Mononuclear cell (primary cell): Measurements from ENCODE around the gene ARNT2. TPM values are rescaled to one million over a fixed set of nuclear protein-coding genes. Genes with fewer than 3 reads are reported as not detected.

Source experiments
- H3K27me3 ChIP-seq: 2 replicates; pipeline ENCODE4 v1.6.0; 2011; ENCODE audit warnings: low read length, control low read depth; ENCODE audit not compliant: insufficient read depth
- H3K4me1 ChIP-seq: 2 replicates; pipeline ENCODE4 v1.5.1; 2011; ENCODE audit warnings: mild to moderate bottlenecking, low read length, control low read depth; ENCODE audit not compliant: insufficient read depth
- H3K4me3 ChIP-seq: 2 replicates; pipeline ENCODE4 v1.5.1; 2011; ENCODE audit warnings: mild to moderate bottlenecking, low read length, moderate library complexity
- H3K9me3 ChIP-seq: 2 replicates; pipeline ENCODE4 v1.5.1; 2011; ENCODE audit warnings: low read depth, mild to moderate bottlenecking, control low read depth, low read length
- total RNA-seq: library from RNA; depleted of rRNA; stranded (reverse); fragments of >200 nt; gene quantifications from one replicate; pipeline ENCODE4 v1.2.3, GENCODE V29; 2012

Gene ARNT2
- total RNA-seq, 1 donor, result not detected

DNA sequence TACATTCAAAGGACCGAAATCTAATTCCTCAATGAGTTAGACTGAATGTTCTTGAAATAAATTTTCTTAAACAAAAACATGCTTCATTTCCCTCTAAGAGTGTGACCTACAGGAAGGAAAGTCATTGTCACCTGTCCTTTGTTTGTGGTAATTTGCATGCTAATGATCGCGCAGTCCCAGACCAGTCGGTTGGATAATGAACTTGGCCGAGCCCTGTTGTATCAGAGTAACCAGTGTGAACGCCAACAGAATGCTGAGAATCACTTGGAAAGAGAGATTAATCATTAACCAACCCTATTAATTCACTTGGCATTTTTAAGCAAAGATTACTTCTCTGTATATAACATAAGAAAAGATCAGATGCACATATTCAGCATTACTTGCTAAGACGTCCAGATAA is 8.1 kb upstream of the ARNT2 start:
- H3K9me3 ChIP-seq, result no peaks in the 10 kb centered on the region

DNA sequence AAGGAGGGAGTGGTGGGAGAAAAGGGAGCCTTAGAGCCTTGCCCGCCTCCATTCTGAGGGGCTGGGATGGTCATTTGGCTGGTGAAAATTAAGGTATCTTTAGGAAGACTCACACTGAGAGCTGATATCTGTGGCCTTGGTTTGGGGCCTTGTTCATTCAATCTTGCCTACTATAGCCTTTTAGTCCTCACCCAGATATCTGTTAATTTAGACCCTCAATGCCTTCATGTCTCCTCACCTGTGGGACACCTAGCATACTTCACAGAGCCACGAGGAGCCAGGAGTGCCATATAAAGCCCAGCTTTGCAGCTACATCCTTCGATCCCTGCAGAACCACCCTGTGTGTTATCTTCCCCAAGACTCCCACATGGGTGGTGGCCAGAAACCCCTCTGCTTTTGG is 4.7 kb upstream of the ARNT2 start:
- no peaks in the 10 kb centered on the region for H3K9me3 ChIP-seq
- H3K27me3 ChIP-seq, result peaks cover 44% of the 10 kb centered on the region
- no peaks in the 10 kb centered on the region for H3K4me1 ChIP-seq
- H3K4me3 ChIP-seq, result no peak overlapping the region

More for the DNA sequence above, 8.1 kb upstream of the ARNT2 start:
- Histone ChIP-seq H3K4me1 (no peaks in the 10 kb centered on the region), H3K4me3 (no peak overlapping the region), H3K27me3 (peaks cover 20% of the 10 kb centered on the region)

DNA sequence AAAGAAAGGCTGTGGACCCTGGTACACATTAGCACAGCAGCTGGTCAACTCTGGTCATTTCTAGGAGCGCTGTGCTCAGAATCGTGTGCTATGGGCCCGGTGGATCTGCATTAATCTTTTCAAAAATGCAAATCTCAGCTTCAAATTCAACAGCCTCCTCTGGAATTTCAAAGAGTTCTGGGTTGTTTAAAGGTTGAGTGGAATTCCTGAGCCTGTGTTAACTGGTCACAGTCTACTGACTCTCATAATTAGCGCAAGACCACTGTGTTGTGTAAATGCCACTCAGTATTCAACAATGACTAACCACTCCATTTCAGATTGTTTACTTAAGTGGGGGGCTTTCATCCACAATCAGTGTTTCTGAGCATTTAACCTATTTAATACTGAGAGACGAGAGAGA is 2.7 kb upstream of the ARNT2 start:
- peaks cover 63% of the 10 kb centered on the region for H3K27me3 ChIP-seq

DNA sequence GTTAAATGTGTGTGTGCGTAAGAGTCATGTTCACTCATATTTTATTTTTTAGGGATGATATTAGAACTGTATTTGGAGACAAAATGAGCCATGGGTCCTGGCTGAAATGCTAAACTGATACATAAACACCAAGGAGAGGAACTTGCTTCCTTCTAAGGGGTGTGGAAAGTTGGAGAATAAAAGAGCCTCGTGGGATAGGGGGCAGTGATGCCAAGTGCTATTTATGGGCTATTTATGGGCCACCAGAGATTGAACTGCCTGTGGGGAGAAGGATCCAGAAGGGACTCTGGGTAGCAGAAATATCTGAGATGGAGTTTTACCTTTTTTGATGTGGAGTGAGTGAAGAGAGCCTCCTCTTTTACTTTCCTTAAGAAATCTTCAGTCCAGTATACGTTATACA is 1.8 kb upstream of the ARNT2 start:
- Histone ChIP-seq H3K4me1 (no peaks in the 10 kb centered on the region), H3K27me3 (peaks cover 66% of the 10 kb centered on the region), H3K9me3 (no peaks in the 10 kb centered on the region), H3K4me3 (no peak overlapping the region)

More for the DNA sequence above, 2.7 kb upstream of the ARNT2 start:
- Histone ChIP-seq H3K9me3 (no peaks in the 10 kb centered on the region), H3K4me3 (no peak overlapping the region), H3K4me1 (no peaks in the 10 kb centered on the region)

DNA sequence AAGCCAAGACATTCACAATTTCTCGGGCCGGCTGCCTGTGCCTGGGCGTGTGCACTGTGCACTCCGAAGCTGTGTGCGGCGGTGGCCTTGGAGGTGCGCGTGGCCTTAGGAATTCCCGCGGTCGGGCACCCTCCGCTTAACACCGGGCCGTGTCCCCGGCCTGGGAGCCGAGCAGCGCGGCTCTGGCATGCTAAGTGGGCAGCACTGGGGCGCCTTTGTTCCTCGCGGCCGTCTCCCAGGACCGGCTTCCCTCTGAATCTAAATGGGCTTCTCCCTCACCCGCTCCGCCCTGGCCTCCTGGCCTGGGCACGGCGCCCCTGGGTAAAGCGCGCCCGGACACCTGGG is 498 bp upstream of the ARNT2 start:
- Histone ChIP-seq H3K4me3 (no peak overlapping the region), H3K9me3 (no peaks in the 10 kb centered on the region), H3K4me1 (no peaks in the 10 kb centered on the region), H3K27me3 (peaks cover 71% of the 10 kb centered on the region)

DNA sequence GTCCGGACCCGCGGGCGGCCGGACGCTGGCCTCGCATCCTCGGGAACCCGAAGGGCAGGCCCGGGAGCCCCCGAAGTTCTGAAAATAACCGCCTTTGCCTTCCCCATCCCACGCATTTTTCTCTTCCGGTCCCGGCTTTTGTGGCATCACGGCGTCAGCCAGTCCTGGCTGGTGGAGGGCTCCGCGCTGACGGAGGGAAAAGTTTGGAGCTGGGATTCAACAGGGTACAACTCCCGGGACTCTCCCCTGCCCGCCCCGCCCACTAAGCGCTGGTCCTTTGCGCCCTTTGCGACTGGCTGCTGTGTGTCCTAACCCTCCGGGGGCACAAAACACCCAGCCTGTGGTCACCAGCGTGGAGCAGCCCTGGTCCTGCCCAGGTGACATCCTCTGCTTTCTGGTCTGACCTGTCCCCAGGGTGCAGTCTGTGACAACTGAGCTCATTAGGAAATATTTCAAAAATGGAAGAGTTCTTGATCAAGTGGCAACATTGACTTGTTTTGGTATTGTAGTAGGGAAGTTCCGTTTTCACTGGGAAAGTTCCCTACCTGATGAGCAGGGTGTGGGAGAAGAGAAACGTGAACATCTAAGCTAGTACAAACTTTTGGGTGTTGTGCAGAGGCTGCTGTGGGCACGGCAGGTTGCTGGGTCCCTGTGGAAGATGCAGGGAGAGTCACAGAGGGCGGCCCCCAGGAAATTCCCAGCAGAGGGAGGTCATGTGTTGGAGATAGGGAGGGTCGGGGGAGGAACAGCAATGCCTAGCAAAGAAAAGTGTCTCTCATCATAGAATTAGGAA is 775 bp downstream of the ARNT2 start:
- Histone ChIP-seq H3K4me3 (no peak overlapping the region), H3K27me3 (peaks cover 69% of the 10 kb centered on the region), H3K4me1 (no peaks in the 10 kb centered on the region), H3K9me3 (no peaks in the 10 kb centered on the region)

DNA sequence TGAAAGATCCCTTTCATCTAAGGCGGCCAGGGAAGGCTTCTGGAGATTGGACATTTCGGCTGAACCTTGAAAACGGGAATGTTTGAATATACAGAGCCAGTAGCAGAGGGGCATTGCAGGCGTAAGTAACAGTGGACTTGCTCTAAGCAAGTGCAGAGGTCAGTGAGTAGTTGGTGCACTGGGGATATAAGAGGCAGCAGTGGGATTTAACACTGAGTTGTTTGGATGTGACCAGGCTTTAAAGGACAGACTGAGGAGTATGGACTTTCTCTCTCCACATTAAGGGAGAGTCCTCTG is 1.3 kb downstream of the ARNT2 start:
- Histone ChIP-seq H3K4me3 (no peak overlapping the region), H3K4me1 (no peaks in the 10 kb centered on the region), H3K27me3 (peaks cover 69% of the 10 kb centered on the region), H3K9me3 (no peaks in the 10 kb centered on the region)

DNA sequence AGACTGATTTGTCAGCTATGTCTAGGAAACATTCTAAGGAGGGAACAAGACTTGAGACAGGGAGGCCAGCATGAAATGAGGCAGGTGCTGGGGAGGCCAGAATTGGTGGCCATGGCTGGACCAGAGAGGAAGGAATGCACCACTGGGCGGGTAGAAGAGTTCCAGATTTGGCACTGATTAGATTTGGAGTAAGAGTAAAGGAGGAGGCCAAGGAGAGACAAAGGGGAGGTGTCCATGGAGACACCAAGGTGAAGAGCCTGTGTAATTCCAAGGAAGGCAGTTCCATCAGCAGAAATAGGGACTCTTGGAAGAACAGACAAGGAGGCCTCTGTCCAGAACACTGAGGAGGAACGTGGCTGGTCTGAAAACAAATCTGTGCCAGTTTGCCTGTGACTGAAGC is 1.8 kb downstream of the ARNT2 start:
- H3K27me3 ChIP-seq, result peaks cover 69% of the 10 kb centered on the region
- H3K4me1 ChIP-seq, result no peaks in the 10 kb centered on the region
- no peaks in the 10 kb centered on the region for H3K9me3 ChIP-seq
- no peak overlapping the region for H3K4me3 ChIP-seq

DNA sequence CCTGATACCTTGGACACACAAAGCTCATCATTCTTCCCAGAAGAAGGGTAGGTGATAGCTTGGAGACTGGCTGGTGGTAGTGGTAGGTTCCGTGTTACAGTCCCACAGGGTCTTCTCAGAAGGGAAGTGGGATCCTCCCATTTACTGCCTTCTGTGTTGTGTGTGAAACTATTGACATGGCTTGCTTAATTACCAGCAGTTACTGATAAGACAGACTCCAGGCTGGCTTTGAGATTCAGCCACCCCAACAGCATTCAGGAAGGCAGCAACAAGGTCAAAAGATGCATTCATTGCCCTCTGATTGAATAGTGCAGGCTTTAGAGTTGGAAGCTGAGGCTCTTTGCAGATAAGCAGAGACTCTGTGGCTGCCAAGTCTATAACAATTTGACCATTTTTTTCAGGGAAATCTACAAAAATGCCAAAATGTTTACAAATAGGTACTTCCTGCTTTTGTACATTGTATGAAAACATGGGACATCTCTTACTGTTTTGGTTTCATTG is 7.7 kb downstream of the ARNT2 start:
- Histone ChIP-seq H3K4me1 (no peaks in the 10 kb centered on the region), H3K27me3 (peaks cover 22% of the 10 kb centered on the region), H3K9me3 (no peaks in the 10 kb centered on the region), H3K4me3 (no peak overlapping the region)

DNA sequence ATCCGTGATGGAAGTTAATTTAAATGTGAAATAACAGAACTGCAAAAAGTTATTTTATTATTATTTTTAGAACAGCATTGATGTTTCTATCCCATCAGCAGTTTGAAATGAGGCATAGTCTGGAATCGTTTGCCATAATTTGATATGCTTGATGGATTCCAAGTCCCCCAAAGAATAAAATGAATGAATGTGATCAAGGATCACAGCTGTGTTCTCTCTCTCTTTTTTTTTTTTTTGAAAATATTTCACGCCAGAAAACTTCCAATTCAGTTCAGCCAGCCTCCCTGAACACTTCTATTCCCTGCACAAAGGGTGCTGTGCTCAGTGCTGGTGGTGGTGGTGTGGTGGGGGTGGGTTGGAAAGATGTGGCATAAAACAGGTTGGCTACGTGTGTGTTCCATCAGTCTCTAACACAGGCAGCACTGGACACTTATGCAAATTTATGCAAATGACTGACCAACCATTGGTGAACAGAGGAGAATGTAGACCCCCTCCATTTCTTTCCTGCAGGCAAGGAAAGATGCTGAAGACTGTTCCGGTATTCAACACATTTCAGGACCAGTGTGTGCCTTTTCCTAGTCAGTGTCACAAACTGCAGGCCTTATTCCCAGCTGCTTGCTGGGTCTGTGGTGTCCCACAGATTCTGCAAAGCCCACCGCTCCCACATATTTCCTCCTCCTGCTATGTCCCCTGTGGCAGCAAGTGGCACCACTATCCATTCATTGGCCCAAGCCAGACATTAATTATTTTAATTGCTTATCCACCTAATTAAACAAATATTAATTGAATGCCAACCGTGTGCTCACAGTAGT is 10.6 kb downstream of the ARNT2 start:
- Histone ChIP-seq H3K4me1 (no peaks in the 10 kb centered on the region), H3K9me3 (no peaks in the 10 kb centered on the region), H3K27me3 (peaks cover 2% of the 10 kb centered on the region), H3K4me3 (no peak overlapping the region)

DNA sequence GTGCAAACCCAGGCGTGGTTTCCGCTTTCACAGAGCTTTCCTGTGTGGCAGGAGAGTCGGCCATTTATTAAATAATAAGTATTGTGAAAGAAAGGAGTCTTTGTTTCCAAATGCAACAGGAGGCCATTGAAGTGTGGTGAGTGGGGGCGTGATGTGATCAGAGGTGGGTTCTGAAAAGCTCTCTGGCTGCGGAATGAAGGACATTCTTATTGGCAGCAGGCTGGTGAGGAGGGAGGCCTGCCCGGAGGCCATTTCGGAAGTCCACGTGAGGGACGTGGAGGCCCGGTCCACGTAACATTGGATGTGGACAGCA is 11.1 kb downstream of the ARNT2 start:
- Histone ChIP-seq H3K4me3 (no peak overlapping the region), H3K4me1 (no peaks in the 10 kb centered on the region), H3K27me3 (no peaks in the 10 kb centered on the region), H3K9me3 (no peaks in the 10 kb centered on the region)

DNA sequence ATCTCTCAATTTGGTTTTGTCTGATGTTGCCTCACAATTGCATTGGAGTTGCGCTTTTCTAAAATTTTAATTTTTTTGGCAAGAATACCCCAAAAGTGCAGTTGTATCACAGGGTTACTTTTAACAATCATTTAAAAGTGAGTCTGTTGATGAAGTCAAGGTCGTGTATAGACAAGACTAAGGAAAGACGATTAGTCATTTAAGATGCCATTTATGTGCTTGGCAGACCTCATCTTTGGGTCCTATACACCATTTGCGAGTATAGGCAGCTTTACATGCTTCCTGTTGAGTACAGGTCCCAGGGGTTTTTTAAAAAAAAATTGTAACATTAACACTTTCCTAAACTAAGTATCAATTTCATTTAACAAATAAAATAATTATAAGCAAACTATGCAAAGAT is 12.5 kb downstream of the ARNT2 start:
- H3K9me3 ChIP-seq, result no peaks in the 10 kb centered on the region
- no peak overlapping the region for H3K4me3 ChIP-seq
- H3K27me3 ChIP-seq, result no peaks in the 10 kb centered on the region
- H3K4me1 ChIP-seq, result no peaks in the 10 kb centered on the region

DNA sequence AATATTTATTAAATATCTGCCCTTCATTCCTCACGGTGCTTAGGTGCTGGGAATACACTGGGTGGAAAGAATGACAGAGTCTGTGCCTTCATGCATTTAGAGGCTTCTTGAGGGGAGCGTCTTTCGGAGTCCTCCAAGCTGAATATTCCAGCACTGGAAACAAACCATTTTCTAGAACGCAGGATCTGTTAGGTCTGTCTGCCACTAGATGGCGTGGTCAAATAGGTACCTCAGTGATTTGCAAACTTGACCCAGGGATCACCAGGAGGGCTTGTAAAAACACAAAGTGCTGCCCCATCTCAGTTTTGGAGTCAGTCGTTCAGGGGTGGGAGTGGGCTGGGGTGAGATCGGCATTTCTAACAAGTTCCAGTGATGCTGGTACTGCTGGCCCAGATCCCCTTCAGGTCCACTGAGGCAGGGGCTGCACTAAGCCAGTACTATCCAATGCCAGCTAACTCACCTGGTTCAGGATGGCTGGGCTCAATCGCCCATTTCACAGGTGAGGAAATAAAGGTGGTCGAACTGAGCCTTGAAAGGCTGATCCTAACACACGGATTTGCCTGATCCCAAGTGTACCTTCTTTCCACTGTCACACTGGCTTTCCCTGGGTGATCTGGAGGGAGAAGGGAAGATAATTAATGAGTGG is 14.8 kb downstream of the ARNT2 start:
- Histone ChIP-seq H3K4me1 (no peaks in the 10 kb centered on the region), H3K4me3 (no peak overlapping the region), H3K9me3 (no peaks in the 10 kb centered on the region), H3K27me3 (no peaks in the 10 kb centered on the region)

DNA sequence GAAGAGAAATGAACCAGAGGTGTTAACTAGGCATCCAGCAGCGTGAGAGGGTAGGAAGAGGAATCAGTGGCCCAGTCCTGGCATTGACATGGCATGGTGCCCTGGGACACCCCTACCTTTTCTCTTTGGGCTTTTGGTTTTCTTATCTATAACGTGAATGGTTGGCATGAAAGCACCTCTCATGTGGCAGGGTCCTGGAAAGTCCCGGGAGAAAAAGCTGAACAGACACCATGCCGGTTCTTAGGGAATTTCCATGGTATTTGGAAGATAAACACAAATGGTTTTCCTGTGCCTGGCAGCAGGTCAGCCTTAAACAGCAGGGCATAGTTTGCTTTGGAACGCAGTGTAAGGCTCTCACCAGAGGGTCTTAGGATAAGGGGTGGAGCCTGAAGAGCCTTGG is 15.4 kb downstream of the ARNT2 start:
- no peaks in the 10 kb centered on the region for H3K27me3 ChIP-seq
- H3K4me3 ChIP-seq, result no peak overlapping the region
- no peaks in the 10 kb centered on the region for H3K9me3 ChIP-seq
- H3K4me1 ChIP-seq, result no peaks in the 10 kb centered on the region

DNA sequence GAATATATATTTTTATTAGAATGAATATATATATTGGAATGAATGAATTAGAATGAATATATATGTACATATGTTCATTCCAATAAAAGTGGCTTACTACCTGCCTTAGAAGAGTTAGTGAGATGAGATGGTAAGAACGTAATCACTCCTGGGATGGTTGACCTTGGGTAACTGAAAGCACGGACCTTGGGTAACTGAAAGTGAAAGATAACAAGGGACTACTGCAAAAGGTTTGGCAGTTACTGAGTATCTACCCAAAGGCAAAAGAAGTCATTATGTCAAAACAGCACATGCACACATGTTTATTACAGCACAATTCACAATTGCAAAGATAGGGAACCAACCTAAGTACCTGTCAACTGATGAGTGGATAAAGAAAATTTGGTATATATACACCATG is 16.5 kb downstream of the ARNT2 start:
- H3K27me3 ChIP-seq, result no peaks in the 10 kb centered on the region

More for the DNA sequence above, 16.5 kb downstream of the ARNT2 start:
- Histone ChIP-seq H3K4me3 (no peak overlapping the region), H3K4me1 (no peaks in the 10 kb centered on the region), H3K9me3 (no peaks in the 10 kb centered on the region)
